MCF 10A (cell line): ENCODE measurements around the gene UBE2Q1. TPM values are rescaled to one million over a fixed set of nuclear protein-coding genes. Genes with fewer than 3 reads are reported as not detected.

ENCODE experiments used
- BruUV-seq: library from RNA; stranded (reverse); fragments of 400-500 nt; replicated peaks from 2 replicates; lab custom pipeline; 2021; lab: Mats Ljungman, UMichigan
- CTCF ChIA-PET: fragments of 300-600 bp; sonication (Branson Sonifier 250); formaldehyde crosslinking; extraction: SDS; loops from one replicate; lab custom pipeline; 2021; ENCODE audit warnings: antibody characterized with exemption, inconsistent platforms; lab: Yijun Ruan, JAX
- POLR2A ChIA-PET: fragments of 300-600, 350-650 bp; sonication (Branson Sonifier 250); formaldehyde crosslinking; extraction: SDS; loops from one replicate; lab custom pipeline; 2020; ENCODE audit warnings: antibody characterized with exemption, inconsistent platforms; lab: Yijun Ruan, JAX
- DNase-seq: peaks from one replicate; pipeline ENCODE4 v3.0.0-alpha.2; 2018; ENCODE audit not compliant: unreplicated experiment
- H3K27ac Mint-ChIP-seq: one replicate; pipeline ENCODE4 v1.8.0; 2022; ENCODE audit warnings: mild to moderate bottlenecking, low read depth, mixed read lengths; ENCODE audit not compliant: unreplicated experiment
- H3K27me3 Mint-ChIP-seq: one replicate; pipeline ENCODE4 v1.8.0; 2022; ENCODE audit warnings: mixed read lengths; ENCODE audit not compliant: insufficient read depth, unreplicated experiment
- H3K36me3 Mint-ChIP-seq: one replicate; pipeline ENCODE4 v1.8.0; 2022; ENCODE audit warnings: mild to moderate bottlenecking, moderate library complexity, mixed read lengths; ENCODE audit not compliant: insufficient read depth, unreplicated experiment
- H3K4me1 Mint-ChIP-seq: one replicate; pipeline ENCODE4 v1.8.0; 2022; ENCODE audit warnings: mixed read lengths; ENCODE audit not compliant: insufficient read depth, unreplicated experiment
- H3K4me3 Mint-ChIP-seq: one replicate; pipeline ENCODE4 v1.8.0; 2022; ENCODE audit warnings: mild to moderate bottlenecking, moderate library complexity, mixed read lengths; ENCODE audit not compliant: unreplicated experiment
- H3K9me3 Mint-ChIP-seq: one replicate; pipeline ENCODE4 v1.8.0; 2022; ENCODE audit warnings: mixed read lengths; ENCODE audit not compliant: unreplicated experiment
- CTCF ChIP-seq: fragments of 200-600 bp; IDR thresholded peaks from one replicate; pipeline ENCODE4 v1.8.0; 2022; ENCODE audit warnings: antibody characterized with exemption, mild to moderate bottlenecking; ENCODE audit not compliant: unreplicated experiment
- intact Hi-C: fragments of 100-400 bp; cut with micrococcal nuclease; formaldehyde crosslinking; loops from 2 replicates; pipeline ENCODE4 v1.14.1; 2022
- total RNA-seq: library from RNA; stranded (reverse); gene quantifications from 2 replicates; pipeline ENCODE4 v1.2.3, GENCODE V29; 2022

Gene UBE2Q1
- total RNA-seq, 1 experiment from 2014 or later, result 111 TPM

- no peak for DNase-seq
- H3K36me3 Mint-ChIP-seq, result no peaks in the 10 kb centered on the region
- intact Hi-C loops, result no loop called here
- no peaks in the 10 kb centered on the region for H3K9me3 Mint-ChIP-seq
- H3K4me3 Mint-ChIP-seq, result no peak overlapping the region
- peaks cover 5% of the 10 kb centered on the region for H3K27me3 Mint-ChIP-seq
- TF ChIP-seq CTCF, result no peak
- ChIA-PET CTCF (interaction anchor here (1.0 to 2.0 kb wide), 2 partner anchors 10 to 17 kb away, joined by 4 to 6 read pairs; no protein-coding TSS in a partner anchor), POLR2A (interaction anchor here (0.7 kb wide), 1 partner anchor 28 kb away, joined by 4 read pairs; no protein-coding TSS in a partner anchor)
- no TSS peak for BruUV-seq
- H3K4me1 Mint-ChIP-seq, result no peaks in the 10 kb centered on the region
- no peak overlapping the region for H3K27ac Mint-ChIP-seq
Measured at GRCh38 chr1:154529308-154529707, 29.2 kb downstream of the UBE2Q1 start.

- Mint-ChIP-seq H3K9me3 (no peaks in the 10 kb centered on the region), H3K27me3 (peaks cover 19% of the 10 kb centered on the region), H3K36me3 (no peaks in the 10 kb centered on the region), H3K4me1 (no peaks in the 10 kb centered on the region), H3K4me3 (no peak overlapping the region), H3K27ac (no peak overlapping the region)
- no peak for DNase-seq
- intact Hi-C loops, result no loop called here
- no peak for TF ChIP-seq CTCF
- ChIA-PET CTCF (no interaction called here), POLR2A (no interaction called here)
- BruUV-seq, result no TSS peak
Measured at GRCh38 chr1:154527192-154527591, 31.3 kb downstream of the UBE2Q1 start.

- ChIA-PET CTCF (interaction anchor here (0.6 to 1.1 kb wide), 4 partner anchors 45 to 520 kb away, joined by 3 to 4 read pairs (median 3); no protein-coding TSS in a partner anchor), POLR2A (interaction anchor here (0.8 kb wide), 1 partner anchor 9 kb away, joined by 4 read pairs; no protein-coding TSS in a partner anchor)
- no peak overlapping the region for H3K27ac Mint-ChIP-seq
- H3K9me3 Mint-ChIP-seq, result no peaks in the 10 kb centered on the region
- no TSS peak for BruUV-seq
- peaks cover 8% of the 10 kb centered on the region for H3K4me1 Mint-ChIP-seq
- intact Hi-C loops, result no loop called here
- no peak overlapping the region for H3K4me3 Mint-ChIP-seq
- H3K27me3 Mint-ChIP-seq, result peaks cover 25% of the 10 kb centered on the region
- TF ChIP-seq CTCF, result no peak
- no peak for DNase-seq
- no peaks in the 10 kb centered on the region for H3K36me3 Mint-ChIP-seq
Measured at GRCh38 chr1:154524881-154525280, 33.6 kb downstream of the UBE2Q1 start.

GRCh38 chr1:154521695-154522094 is 36.8 kb downstream of the UBE2Q1 start:
- no peak for TF ChIP-seq CTCF
- Mint-ChIP-seq H3K9me3 (no peaks in the 10 kb centered on the region), H3K27me3 (peaks cover 32% of the 10 kb centered on the region), H3K4me1 (peaks cover 15% of the 10 kb centered on the region), H3K36me3 (no peaks in the 10 kb centered on the region), H3K4me3 (no peak overlapping the region), H3K27ac (no peak overlapping the region)
- CTCF ChIA-PET, result interaction anchor here (0.6 to 0.8 kb wide), 2 partner anchors 10 to 563 kb away, joined by 3 to 5 read pairs; no protein-coding TSS in a partner anchor
- no peak for DNase-seq
- no TSS peak for BruUV-seq
- POLR2A ChIA-PET, result interaction anchor here (0.7 to 1.3 kb wide), 4 partner anchors 21 to 62 kb away, joined by 3 to 5 read pairs (median 3); no protein-coding TSS in a partner anchor
- intact Hi-C loops, result no loop called here
